Astrocyte of the spinal cord (primary cell): ENCODE measurements around the gene EPB41L4A.
"Not testable (repeated sequence)": the region's sequence is repeated elsewhere in the genome, so short reads cannot be mapped to it uniquely, and the experiment has no call there.

Experiments used
- DNase-seq: peaks from one replicate; pipeline ENCODE4 v3.0.0; 2011; ENCODE audit warnings: low read depth, low spot score
- H3K4me3 ChIP-seq: 2 replicates; pipeline ENCODE4 v1.5.1; 2011; ENCODE audit warnings: low read depth, mild to moderate bottlenecking, low read length, moderate library complexity
- in situ Hi-C: cut with HindIII; loops from 2 replicates; pipeline ENCODE4 v1.10.0; 2017; ENCODE audit warnings: low sequenced_read_pairs
- TF ChIP-seq, protein P1 (sequence below): IDR thresholded peaks from 2 replicates; pipeline ENCODE4 v1.5.1; 2012; ENCODE audit warnings: low read depth, mild to moderate bottlenecking, low read length, inconsistent platforms

EPB41L4A gene

DNA sequence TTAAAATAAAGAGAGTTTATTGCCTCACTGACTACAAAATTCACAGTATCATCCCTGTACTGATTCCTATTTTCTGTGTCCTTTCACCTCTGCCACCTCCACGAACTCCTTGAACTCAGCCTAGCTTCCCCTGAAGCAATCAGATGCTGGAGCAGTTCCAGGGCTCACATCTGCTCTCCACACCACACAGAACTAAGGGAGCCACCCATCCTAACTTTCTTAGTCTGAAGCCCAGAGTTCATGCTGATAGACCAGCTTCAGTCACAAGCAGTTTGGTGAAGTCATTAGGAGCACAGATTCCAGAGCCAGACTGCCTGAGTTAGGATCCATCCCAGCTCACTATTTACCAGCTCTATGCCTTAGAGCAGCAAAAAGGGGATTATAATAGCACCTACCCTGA, 15.6 kb upstream of the EPB41L4A start:
- no peak overlapping the region for H3K4me3 ChIP-seq
- TF ChIP-seq, protein P1, sequence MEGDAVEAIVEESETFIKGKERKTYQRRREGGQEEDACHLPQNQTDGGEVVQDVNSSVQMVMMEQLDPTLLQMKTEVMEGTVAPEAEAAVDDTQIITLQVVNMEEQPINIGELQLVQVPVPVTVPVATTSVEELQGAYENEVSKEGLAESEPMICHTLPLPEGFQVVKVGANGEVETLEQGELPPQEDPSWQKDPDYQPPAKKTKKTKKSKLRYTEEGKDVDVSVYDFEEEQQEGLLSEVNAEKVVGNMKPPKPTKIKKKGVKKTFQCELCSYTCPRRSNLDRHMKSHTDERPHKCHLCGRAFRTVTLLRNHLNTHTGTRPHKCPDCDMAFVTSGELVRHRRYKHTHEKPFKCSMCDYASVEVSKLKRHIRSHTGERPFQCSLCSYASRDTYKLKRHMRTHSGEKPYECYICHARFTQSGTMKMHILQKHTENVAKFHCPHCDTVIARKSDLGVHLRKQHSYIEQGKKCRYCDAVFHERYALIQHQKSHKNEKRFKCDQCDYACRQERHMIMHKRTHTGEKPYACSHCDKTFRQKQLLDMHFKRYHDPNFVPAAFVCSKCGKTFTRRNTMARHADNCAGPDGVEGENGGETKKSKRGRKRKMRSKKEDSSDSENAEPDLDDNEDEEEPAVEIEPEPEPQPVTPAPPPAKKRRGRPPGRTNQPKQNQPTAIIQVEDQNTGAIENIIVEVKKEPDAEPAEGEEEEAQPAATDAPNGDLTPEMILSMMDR: no peak
- in situ Hi-C loops: no loop called here
- DNase-seq: no peak

DNA sequence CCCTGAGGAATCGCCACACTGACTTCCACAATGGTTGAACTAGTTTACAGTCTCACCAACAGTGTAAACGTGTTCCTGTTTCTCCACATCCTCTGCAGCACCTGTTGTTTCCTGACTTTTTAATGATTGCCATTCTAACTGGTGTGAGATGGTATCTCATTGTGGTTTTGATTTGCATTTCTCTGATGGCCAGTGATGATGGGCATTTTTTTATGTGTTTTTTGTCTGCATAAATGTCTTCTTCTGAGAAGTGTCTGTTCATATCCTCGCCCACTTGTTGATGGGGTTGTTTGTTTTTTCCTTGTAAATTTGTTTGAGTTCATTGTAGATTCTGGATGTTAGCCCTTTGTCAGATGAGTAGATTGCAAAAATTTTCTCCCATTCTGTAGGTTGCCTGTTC, 7.1 kb upstream of the EPB41L4A start:
- DNase-seq, H3K4me3 ChIP-seq, in situ Hi-C loops: not testable (repeated sequence)

- peak; percentile 64 for DNase-seq
- peak overlapping the region; percentile 59 for H3K4me3 ChIP-seq
- TF ChIP-seq, protein P1: peak; percentile 86
- in situ Hi-C loops: no loop called here
These were observed 1.1 kb upstream of the EPB41L4A start for GRCh38 chr5:112419986-112420864.

GRCh38 chr5:112418659-112419163, 366 bp downstream of the EPB41L4A start:
- DNase-seq: peak; percentile 18
- H3K4me3 ChIP-seq: peak overlapping the region; percentile 59
- in situ Hi-C loops: no loop called here
- TF ChIP-seq, protein P1: no peak

DNA sequence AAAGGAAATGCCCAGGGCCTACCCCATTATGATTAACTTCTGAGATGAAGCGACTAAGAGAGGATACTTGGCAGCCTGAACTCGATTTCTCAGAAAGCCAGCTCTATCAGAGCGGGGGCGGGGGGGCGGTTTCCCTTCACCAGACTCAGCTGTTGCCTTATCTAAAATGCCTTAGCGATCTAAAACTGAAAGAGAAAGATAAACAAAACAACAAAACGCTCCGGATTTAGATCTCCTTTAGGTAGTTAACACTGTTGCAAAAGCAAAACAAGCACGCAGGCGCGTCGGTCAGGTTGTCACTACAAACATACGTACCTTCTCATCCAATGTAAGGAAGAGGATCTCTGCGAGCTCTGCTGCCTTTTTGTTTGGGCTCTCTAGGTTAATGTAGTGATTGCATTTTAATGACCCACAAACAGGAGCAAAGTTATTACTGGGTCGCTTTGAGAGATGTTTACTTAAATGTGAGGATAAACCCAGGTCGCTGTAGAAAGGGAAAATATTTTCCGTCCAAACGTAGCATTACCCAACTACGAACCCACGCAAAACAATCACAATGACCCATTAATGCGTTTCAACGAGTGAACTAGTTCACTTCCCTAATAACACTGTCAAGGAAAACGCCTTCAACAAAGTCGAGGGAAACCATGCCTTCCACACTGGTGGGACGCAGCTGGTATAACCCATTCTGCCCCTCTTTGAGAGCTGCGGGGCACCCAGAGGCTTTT, 982 bp downstream of the EPB41L4A start:
- H3K4me3 ChIP-seq: peak overlapping the region; percentile 59
- DNase-seq: peak; percentile 20
- TF ChIP-seq, protein P1: no peak
- in situ Hi-C loops: no loop called here

DNA sequence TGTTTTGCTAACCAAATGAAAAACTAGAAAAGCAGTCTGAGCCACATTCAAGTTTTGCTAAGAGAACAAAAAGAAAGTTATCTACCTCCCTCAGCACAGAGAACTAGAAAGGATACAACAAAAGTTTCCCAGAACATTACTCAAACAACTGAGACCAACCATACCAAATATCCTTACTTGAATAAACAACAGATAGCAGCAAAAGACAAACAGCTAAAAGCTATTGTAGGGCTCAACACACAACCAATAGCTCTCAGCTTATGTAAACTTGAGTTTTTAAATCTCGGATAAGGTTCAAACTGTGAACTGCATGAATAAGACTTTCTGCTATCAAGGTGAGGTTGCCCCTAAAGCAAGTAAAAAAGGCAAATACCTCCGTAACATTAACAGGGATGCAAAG, 3.5 kb downstream of the EPB41L4A start:
- in situ Hi-C loops: no loop called here
- TF ChIP-seq, protein P1: no peak
- no peak overlapping the region for H3K4me3 ChIP-seq
- DNase-seq: no peak

DNA sequence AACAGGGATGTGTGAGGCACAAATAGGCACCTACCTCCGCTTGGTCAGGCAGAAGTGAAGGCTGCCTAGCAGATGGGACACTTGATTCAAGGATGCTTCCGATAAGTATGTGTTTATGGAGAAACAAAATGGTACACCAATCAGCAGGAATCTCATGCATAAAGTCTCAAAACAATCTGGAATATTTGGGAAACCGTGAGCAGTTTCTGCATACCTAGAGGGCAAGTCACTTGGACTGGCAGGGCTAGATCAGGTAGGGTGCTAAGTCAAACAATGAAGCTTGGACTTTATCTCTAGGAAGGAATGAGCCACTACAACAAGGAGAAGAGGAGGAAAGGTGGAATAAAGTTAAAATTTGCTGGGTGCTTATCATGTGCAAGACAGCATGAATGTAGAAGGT, 5.5 kb downstream of the EPB41L4A start:
- DNase-seq: no peak
- TF ChIP-seq, protein P1: no peak
- no peak overlapping the region for H3K4me3 ChIP-seq
- in situ Hi-C loops: no loop called here
